Tibial nerve (tissue), 4 donors: ENCODE results near the gene OSBPL3.

Source experiments
- EP300 ChIP-seq, 2 donors: sonication (generic); formaldehyde crosslinking; IDR thresholded peaks; one replicate each; pipeline ENCODE4 v1.6.1; 2017; ENCODE audit warnings: antibody characterized with exemption in 2 of 2, mild to moderate bottlenecking in 1 of 2
- POLR2A ChIP-seq, 2 donors: fragments of 450-650 bp; IDR thresholded peaks; one replicate each; pipeline ENCODE4 v1.6.1; 2017; ENCODE audit warnings: antibody characterized with exemption in 2 of 2, mild to moderate bottlenecking in 2 of 2, moderate library complexity in 2 of 2
- TF ChIP-seq, protein P1 (sequence below), 5 experiments: fragments of 200-600 bp in 3 of 5; fragments of 450-650 bp in 2 of 5; sonication (generic) in 3 of 5; IDR thresholded peaks; one replicate each; pipeline ENCODE4 v1.5.1; 2016 to 2019; ENCODE audit warnings: antibody characterized with exemption in 5 of 5, mild to moderate bottlenecking in 3 of 5, moderate library complexity in 2 of 5

DNA sequence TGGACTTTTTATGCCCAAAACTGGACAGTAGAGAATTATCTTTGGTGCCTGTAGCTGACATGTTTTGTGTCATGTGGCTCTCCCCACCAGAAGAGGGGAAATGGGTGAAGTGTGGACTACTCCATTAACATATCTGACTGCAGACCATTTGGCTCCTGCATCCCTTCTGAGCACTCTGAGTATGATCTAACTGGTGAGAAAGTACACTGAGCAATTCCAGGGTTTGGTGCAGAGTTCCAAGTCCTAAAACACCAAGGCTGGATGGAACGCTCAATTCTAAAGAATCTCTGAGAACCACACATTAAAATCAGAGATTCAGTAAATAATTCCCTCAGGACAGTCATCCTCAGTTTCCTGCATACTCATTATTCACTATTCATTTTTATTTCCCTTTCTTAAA, 22.8 kb upstream of the OSBPL3 start:
- TF ChIP-seq, protein P1, sequence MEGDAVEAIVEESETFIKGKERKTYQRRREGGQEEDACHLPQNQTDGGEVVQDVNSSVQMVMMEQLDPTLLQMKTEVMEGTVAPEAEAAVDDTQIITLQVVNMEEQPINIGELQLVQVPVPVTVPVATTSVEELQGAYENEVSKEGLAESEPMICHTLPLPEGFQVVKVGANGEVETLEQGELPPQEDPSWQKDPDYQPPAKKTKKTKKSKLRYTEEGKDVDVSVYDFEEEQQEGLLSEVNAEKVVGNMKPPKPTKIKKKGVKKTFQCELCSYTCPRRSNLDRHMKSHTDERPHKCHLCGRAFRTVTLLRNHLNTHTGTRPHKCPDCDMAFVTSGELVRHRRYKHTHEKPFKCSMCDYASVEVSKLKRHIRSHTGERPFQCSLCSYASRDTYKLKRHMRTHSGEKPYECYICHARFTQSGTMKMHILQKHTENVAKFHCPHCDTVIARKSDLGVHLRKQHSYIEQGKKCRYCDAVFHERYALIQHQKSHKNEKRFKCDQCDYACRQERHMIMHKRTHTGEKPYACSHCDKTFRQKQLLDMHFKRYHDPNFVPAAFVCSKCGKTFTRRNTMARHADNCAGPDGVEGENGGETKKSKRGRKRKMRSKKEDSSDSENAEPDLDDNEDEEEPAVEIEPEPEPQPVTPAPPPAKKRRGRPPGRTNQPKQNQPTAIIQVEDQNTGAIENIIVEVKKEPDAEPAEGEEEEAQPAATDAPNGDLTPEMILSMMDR (IDR thresholded peaks at IDR 0.05) = no peak
- TF ChIP-seq POLR2A (IDR thresholded peaks at IDR 0.05) (no peak), EP300 (IDR thresholded peaks at IDR 0.05) (no peak)
